ENCODE results near the gene FOXA3. TPM values are rescaled to one million over a fixed set of nuclear protein-coding genes. Genes with fewer than 3 reads are reported as not detected.

The FOXA3 gene
- total RNA-seq, 1 donor from 2014 or later: 31.6 TPM

DNA sequence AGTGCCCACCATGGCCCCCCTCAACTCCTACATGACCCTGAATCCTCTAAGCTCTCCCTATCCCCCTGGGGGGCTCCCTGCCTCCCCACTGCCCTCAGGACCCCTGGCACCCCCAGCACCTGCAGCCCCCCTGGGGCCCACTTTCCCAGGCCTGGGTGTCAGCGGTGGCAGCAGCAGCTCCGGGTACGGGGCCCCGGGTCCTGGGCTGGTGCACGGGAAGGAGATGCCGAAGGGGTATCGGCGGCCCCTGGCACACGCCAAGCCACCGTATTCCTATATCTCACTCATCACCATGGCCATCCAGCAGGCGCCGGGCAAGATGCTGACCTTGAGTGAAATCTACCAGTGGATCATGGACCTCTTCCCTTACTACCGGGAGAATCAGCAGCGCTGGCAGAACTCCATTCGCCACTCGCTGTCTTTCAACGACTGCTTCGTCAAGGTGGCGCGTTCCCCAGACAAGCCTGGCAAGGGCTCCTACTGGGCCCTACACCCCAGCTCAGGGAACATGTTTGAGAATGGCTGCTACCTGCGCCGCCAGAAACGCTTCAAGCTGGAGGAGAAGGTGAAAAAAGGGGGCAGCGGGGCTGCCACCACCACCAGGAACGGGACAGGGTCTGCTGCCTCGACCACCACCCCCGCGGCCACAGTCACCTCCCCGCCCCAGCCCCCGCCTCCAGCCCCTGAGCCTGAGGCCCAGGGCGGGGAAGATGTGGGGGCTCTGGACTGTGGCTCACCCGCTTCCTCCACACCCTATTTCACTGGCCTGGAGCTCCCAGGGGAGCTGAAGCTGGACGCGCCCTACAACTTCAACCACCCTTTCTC, 8.2 kb downstream of the FOXA3 start:
- ATAC-seq: no peak
- no peak for DNase-seq (ENCODE audit: low spot score)

- peak; percentile 0 for ATAC-seq
- DNase-seq (ENCODE audit: low spot score): no peak
Observed at GRCh38 chr19:45873219-45873772, 9.2 kb downstream of the FOXA3 start.

DNA sequence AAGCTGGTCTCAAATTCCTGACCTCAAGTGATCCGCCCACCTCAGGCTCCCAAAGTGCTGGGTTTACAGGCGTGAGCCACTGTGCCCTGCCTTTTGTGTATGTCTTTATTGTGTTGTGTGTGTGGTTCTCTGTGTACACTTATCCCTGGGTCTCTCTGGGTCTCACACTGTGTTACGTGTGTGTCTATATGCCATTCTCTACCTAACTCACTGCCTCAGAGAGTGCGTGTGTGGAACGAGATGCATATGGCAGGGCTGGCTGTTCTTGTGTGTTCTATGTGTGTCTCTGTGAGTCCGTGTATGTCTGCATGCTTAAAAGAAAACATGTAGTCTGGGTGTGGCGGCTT, 10.5 kb downstream of the FOXA3 start:
- DNase-seq (ENCODE audit: low spot score): no peak
- no peak for ATAC-seq

GRCh38 chr19:45876161-45876410, 12.0 kb downstream of the FOXA3 start:
- ATAC-seq: peak; percentile 2

DNA sequence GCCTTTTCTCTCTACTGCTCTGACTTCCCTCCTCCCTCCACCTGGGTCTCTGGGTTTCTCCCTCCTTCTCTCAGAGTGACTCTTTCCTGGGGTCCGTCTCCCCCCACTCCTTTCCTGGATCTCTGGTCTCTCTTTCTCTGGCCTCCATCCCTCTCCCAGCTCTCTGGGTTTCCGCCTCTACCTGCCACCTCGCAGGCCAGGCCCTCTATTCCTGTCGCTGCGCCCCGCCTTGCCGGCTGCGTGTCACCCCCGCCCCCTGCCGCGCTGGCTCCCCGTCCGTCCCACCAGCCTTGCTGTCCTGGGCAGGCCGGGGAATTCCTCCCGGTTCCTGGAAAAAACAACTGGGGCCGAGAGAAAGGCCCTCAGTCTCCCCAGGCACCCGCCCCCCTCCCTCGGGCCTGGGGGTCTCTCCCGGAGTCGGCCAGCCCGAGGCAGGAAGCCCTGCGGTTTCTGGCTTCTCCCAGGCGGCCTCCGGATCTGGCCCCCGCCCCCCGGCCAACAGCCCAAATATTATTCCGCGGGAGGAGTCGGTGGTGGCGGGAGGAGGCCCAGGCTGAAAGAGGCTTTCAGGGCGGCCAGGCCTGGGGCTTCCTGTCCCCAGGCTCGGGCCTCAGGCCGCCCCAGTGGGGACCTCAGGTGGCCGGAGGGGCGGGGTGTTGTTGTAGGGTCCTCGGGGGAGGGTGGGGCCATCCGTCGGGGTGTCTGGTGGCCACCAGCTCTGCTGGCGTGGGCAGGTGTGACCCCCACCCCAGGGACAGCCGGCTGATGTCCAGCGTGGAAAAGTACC, 12.5 kb downstream of the FOXA3 start:
- DNase-seq (ENCODE audit: low spot score) (peak; percentile 75), ATAC-seq (peak; percentile 46)

More at GRCh38 chr19:45876161-45876410, 12.0 kb downstream of the FOXA3 start:
- no peak for DNase-seq (ENCODE audit: low spot score)

DNA sequence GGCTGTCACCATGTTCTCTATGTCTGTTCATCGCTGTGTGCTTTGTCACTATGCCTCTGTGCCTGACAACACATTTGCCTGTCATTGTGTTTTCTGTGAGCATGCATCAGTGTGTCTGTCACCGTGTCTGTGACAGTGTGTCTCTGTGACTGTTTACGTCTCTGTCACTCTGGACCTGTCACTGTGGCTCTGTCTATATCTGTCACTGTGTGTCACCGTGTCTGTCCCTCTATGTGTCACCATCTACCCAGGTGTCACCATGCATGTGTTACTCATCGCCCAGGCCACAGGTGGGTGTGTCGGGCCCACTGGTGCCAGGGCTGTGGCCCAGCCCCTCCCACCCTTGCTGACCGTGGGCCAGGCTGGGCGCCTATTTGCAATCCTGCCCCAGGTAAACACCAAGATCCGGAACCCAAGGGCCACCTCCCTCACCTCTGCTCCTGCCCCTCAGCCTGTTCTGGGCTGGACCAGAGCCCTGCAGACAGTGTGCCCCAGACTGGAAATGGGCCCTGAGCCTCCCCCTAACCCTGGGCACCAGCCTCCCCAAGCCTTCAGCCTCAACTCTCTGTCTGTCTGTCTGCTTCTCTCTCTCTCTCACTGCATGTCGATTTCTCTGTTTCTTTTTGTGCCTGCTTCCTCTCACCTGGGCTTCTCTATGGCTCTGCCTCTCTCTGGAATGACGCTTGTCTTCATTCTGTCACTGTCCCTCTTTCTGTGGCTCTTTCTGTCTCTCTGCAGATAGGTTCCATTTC, 14.1 kb downstream of the FOXA3 start:
- DNase-seq (ENCODE audit: low spot score): peak; percentile 94
- peak; percentile 46 for ATAC-seq

- no peak for DNase-seq (ENCODE audit: low spot score)
- no peak for ATAC-seq
Observed at GRCh38 chr19:45879055-45879454, 14.9 kb downstream of the FOXA3 start.

DNA sequence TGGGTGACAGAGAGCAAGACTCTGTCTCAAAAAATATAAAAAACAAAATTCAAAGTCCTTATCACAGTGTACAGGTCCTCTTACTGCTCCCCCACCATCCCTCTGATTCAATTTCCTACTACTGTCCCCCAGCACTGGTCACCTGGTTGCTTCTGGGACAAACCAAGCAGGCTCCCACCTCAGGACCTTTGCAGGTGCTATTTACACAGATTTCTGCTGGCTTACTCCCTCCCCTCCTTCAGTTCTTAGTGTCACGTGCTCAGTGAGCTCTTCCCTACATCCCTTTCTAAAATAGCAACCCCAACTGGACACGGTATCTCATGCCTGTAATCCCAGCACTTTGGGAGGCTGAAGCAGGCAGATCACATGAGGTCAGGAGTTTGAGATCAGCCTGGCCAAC, 15.8 kb downstream of the FOXA3 start:
- no peak for DNase-seq (ENCODE audit: low spot score)
- ATAC-seq: no peak

DNA sequence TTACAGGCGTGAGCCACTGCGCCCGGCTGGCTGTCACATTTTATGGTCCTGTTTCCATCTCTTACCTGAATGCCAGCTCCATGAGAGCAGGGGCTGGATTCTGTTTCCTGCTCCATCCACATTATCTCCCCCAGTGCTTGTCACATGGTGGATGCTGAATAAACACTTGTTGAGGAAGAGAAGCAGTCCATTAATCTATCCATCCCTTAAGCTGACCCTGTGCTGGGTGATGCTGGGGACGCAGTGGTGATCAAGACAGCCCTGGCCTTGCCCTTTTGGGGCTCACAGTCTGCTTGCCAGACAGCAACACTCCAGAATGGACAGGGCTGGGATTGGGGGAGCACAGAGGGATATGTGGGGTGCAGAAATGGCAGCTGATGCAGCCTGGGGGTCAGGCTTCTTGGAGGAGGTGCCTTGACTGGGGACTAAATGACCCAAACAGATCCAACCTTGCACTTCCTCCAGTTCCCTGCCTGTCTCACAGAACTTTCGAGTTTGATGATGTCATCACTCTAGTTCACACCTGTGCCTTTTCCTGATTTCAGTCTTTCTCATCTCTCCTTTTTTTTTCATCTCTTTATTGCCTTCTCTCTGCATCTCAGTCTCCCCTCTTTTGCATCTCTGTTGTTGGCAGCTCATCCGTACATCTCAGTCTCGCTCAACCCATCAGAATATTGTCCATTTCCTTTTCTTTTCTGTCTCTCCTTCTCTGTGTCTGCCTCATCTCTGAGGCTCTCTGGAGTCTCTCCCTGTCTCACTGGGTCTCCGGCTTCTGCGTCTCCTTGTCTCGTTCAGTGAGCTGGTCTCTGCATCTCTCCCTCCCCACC, 17.2 kb downstream of the FOXA3 start:
- no peak for ATAC-seq

DNA sequence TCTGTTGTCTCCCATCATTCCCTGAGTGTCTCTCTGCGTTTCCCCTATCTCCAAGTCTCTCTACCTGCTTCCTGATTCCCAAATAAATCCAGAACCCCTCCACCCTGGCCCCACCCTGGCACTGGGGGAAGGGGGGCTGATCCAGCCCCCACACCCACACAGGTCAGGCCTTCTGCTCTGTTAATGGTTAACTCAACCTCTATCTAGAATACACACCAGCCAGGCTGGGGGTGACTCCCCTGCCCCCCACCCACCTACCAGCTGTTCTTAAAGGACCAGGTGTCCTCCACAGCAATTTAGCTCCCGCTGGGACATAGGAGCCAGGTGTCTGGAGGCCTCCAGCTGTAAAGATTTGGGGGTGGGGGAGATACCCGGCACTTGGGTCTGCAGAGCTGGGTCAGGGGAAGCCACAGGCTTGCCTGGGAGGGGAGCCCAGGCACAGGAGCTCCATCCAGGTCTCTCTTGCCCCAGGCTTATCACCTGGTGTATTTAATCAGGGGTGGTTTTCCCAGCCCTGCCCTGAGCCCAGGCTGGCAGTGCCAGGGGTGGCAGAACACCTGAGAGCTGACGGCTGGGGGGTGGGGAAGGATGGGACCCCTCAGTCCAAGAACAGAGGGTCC, 17.9 kb downstream of the FOXA3 start:
- peak; percentile 86 for DNase-seq (ENCODE audit: low spot score)

More for the DNA sequence above, 17.2 kb downstream of the FOXA3 start:
- DNase-seq (ENCODE audit: low spot score): no peak

GRCh38 chr19:45882652-45883585, 18.8 kb downstream of the FOXA3 start:
- DNase-seq (ENCODE audit: low spot score) (peak; percentile 95), ATAC-seq (peak; percentile 60)

More for the DNA sequence above, 17.9 kb downstream of the FOXA3 start:
- peak; percentile 32 for ATAC-seq

- DNase-seq (ENCODE audit: low spot score): no peak
Observed at GRCh38 chr19:45883586-45883880, 19.4 kb downstream of the FOXA3 start.

DNA sequence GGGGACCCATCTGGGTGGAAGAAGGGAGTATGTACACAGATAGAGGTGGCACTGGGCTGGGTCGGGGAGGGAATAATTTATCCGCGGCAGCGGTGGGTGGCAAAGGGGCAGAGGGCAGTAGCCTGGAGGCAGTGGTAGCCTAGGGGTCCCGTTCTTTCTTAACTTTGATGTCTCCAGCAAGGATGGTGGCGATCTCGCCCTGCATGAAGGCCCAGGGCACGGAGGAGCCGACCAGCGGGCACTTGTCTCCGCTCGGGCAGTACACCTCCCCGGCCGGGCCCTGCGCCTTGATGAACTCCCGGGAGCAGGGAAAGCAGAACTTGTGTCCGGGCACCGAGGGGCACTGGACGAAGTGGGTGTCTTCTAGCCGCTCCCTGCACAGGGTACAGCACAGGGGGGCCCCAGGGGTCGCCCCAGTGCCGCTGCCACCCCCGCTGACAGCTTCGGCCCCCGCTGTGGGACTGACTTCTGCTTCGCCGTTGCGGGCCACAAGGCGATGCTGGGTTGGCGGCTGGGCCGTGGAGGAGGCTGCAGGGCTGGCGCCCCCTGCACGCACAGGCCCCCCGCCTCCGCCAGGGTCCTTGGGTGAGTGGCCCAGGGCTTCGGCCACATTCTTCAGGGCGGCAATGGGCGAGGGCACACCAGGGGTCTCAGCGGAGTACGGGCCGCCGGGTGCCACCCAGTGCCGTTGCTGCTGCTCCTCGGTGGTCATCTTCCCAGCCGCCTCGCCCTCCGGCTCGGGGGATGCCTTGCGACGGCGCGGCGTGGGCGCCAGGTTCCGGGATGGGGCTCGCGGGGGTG, 20.0 kb downstream of the FOXA3 start:
- ATAC-seq (no peak), DNase-seq (ENCODE audit: low spot score) (no peak)

More at GRCh38 chr19:45883586-45883880, 19.4 kb downstream of the FOXA3 start:
- no peak for ATAC-seq

DNA sequence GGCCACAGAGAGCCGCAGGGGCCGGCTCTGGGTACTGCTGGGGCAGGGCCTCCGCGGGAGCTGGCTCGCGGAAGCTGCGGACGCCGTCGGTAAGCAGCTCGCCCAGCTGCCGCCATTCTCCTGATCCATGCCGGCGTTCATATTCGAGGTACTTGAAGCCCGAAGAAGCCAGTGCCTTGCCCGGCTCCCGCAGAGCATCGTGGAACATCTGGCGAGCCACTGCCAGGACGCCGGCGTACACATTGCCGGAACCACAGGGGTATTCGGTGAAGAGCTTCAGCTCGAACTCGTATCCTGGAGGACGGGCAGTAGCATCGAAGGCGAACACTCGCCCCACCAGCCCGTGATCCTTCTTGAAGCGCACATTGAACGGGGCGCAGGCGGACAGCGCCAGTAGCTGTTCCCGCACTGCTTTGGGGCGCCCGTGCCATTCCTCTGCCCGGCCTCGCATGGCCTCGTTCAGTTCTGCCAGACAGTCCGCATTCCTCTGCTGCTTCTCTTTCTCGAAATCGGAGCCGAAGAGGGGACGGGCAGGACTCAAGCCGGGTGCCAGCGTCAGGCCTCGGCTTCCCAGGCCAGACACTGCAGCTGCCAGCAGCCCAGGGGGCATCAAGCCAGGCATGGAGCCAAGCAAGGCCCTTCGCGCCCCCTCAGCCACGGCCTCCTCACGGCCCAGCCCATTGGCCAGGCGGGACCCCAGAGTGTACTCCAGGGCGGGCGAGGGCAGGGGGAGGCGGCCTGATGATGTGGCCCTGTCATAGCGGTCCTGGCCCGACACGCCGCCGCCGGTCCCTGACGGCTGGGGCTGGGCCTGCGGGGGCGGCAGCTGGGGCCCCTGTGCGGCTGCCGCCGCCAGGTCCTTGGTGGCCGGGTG, 20.8 kb downstream of the FOXA3 start:
- ATAC-seq: peak; percentile 2

DNA sequence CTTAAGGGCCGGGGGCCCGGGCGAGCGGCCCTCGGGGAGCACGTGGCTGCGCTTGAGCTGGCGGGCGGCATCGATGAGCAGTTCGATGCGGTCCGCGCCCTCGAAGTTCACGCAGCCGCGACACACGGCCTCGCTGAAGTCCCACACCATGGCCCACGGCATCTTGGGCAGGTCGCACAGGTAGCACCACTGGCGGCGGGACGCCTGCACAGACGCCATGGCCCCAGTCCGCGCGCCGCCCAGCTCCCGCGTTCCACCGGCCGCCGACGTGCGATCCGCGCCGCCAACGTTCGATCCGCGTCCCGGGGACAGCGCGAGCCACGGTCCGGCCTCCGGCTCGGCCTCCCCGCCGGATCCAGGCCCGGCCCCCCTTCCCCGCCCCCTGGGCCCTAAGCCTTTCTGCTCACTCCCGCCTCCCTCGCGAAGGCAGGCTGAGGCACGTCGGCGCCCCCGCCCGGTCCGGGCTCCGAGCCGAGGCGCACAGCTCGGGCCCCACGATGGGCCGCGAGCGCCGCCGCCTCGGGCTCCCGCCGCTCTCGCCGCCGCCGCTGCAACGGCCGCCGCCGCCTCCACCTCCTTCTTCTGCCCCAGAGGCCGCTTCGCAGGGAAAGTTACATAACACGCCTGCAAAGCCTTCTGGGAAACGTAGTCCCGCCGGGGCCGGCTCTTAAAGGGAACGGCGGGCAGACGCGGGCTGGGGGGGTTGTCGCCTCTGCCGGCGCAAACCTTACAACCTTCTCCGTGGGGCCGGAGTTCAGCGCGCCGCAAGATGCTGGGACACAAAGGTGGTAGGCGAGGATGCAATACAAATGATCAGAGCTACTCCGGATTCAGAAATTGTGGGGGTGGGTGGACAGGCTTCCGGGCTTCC, 21.7 kb downstream of the FOXA3 start, which contains the start of gene IRF2BP1:
Gene IRF2BP1 (minus strand): TSS at position 586 of the 871 bp plus-strand sequence. CDS start 367 bp downstream, at position 219.
- ATAC-seq (peak; percentile 49), DNase-seq (ENCODE audit: low spot score) (peak; percentile 93)

More for the DNA sequence above, 20.8 kb downstream of the FOXA3 start:
- DNase-seq (ENCODE audit: low spot score): no peak

All from left lobe of liver (tissue), 2 donors.